Stomach (tissue), 9 donors: ENCODE data around the gene SLC18A2. TPM values are rescaled to one million over a fixed set of nuclear protein-coding genes. Genes with fewer than 3 reads are reported as not detected.
"Not testable (repeated sequence)": the region's sequence is repeated elsewhere in the genome, so short reads cannot be mapped to it uniquely, and the experiment has no call there.

Experiments used
- DNase-seq, 2 donors: peaks; one replicate each; pipeline versions ENCODE4 v3.0.0 to v3.0.0-alpha.2; 2013 to 2019
- H3K27ac ChIP-seq, 5 donors: fragments of 200-600 bp in 4 of 5; sonication (generic) in 4 of 5; one replicate each; pipeline ENCODE4 v1.5.1; 2013 to 2019; ENCODE audit warnings: mild to moderate bottlenecking in 1 of 5, moderate library complexity in 1 of 5
- H3K27me3 ChIP-seq, 3 donors: fragments of 200-600 bp; sonication (generic); one replicate each; pipeline ENCODE4 v1.5.1; 2017 to 2019; ENCODE audit warnings: mixed run types in 1 of 3
- H3K36me3 ChIP-seq, 4 donors: fragments of 200-600 bp; sonication (generic); 1 replicate in 3 of 4; 2 replicates in 1 of 4; pipeline ENCODE4 v1.5.1; 2016 to 2019
- H3K4me1 ChIP-seq, 4 donors: fragments of 200-600 bp; sonication (generic); one replicate each; pipeline ENCODE4 v1.5.1; 2016 to 2019
- H3K4me3 ChIP-seq, 4 donors: fragments of 200-600 bp; sonication (generic) in 3 of 4; one replicate each; pipeline ENCODE4 v1.5.1; 2016 to 2019; ENCODE audit warnings: mild to moderate bottlenecking in 1 of 4
- H3K9me3 ChIP-seq, 4 donors: fragments of 200-600 bp; sonication (generic); one replicate each; pipeline ENCODE4 v1.5.1; 2016 to 2019
- EP300 ChIP-seq: sonication (generic); formaldehyde crosslinking; IDR thresholded peaks from one replicate; pipeline ENCODE4 v1.6.1; 2017; ENCODE audit warnings: antibody characterized with exemption
- POLR2A ChIP-seq, 4 donors: fragments of 450-650 bp; IDR thresholded peaks; one replicate each; pipeline ENCODE4 v1.6.1; 2016; ENCODE audit warnings: antibody characterized with exemption in 4 of 4, control low read depth in 2 of 4, mild to moderate bottlenecking in 1 of 4, moderate library complexity in 1 of 4
- POLR2AphosphoS5 ChIP-seq, 3 donors: sonication (generic); formaldehyde crosslinking; IDR thresholded peaks; one replicate each; pipeline ENCODE4 v1.6.1; 2016; ENCODE audit warnings: antibody characterized with exemption in 3 of 3
- WGBS, 5 donors: extraction: QIAGEN DNeasy Blood & Tissue Kit in 3 of 5; methylation state at CpG; one replicate each; pipeline versions ENCODE4 v1.1.5 to v1.1.7; 2013 to 2018; 5-methylcytosine and 5-hydroxymethylcytosine counted together
- intact Hi-C: fragments of 100-400 bp; cut with DNase I; formaldehyde crosslinking; loops from one replicate; pipeline ENCODE4 v1.15.1; 2023; ENCODE audit warnings: low total_unique reads
- polyA plus RNA-seq, 3 donors: library from polyadenylated mRNA; stranded (reverse); fragments of 200-250 nt; gene quantifications; one replicate each; pipeline ENCODE4 v1.2.3, GENCODE V29; 2013
- total RNA-seq, 5 donors: library from RNA; depleted of rRNA; stranded (reverse); fragments of >200 nt; gene quantifications; one replicate each; pipeline versions ENCODE4 v1.1.0 to v1.2.3, GENCODE V29; 2014 to 2016
- TF ChIP-seq, protein P1 (sequence below), 7 experiments: fragments of 450-650 bp in 4 of 7; fragments of 200-600 bp in 3 of 7; sonication (generic) in 3 of 7; IDR thresholded peaks; one replicate each; pipeline ENCODE4 v1.5.1; 2016 to 2019; ENCODE audit warnings: antibody characterized with exemption in 7 of 7, control low read depth in 2 of 7, mild to moderate bottlenecking in 1 of 7
- donor health status: healthy with polysubstance abuse.
- donor health status: Bipolar disorder and iron deficiency.
- donor health status: healthy.

Gene SLC18A2
- total and polyA plus RNA-seq, 8 donors = 0.43 to 49.6 (median 2.3) TPM; not detected in 1

DNA sequence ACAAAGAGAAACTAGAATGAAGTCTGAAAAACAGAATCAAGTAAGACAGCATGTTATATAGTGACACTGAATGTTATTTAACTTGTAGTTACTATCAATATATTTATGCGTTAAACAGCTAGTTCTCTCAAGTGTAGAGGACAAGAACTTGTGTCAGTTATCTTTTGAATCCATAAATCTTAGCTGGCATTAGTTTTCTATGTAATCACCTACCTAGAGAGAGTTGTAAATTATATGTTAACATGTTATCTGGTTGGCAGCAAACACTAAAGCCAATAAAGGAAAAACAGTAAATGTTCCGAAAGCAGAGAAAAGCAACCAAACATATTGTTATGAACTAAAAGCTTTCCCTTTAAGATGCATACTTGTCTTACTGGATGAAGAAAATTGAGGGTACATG lies 36.8 kb downstream of the SLC18A2 start:
- no peak overlapping the region for H3K27ac ChIP-seq
- 73 to 85% (median 82%) methylated on average over 2 of the region's 2 CpGs for WGBS, 5 donors
- H3K27me3 ChIP-seq = no peaks in the 10 kb centered on the region
- peaks cover 0 to 9% (median 0%) of the 10 kb centered on the region in 4 donors for H3K36me3 ChIP-seq
- no peaks in the 10 kb centered on the region for H3K4me1 ChIP-seq
- DNase-seq = no peak
- TF ChIP-seq POLR2A (IDR thresholded peaks at IDR 0.05) = no peak
- TF ChIP-seq, protein P1, sequence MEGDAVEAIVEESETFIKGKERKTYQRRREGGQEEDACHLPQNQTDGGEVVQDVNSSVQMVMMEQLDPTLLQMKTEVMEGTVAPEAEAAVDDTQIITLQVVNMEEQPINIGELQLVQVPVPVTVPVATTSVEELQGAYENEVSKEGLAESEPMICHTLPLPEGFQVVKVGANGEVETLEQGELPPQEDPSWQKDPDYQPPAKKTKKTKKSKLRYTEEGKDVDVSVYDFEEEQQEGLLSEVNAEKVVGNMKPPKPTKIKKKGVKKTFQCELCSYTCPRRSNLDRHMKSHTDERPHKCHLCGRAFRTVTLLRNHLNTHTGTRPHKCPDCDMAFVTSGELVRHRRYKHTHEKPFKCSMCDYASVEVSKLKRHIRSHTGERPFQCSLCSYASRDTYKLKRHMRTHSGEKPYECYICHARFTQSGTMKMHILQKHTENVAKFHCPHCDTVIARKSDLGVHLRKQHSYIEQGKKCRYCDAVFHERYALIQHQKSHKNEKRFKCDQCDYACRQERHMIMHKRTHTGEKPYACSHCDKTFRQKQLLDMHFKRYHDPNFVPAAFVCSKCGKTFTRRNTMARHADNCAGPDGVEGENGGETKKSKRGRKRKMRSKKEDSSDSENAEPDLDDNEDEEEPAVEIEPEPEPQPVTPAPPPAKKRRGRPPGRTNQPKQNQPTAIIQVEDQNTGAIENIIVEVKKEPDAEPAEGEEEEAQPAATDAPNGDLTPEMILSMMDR (IDR thresholded peaks at IDR 0.05) = no peak
- TF ChIP-seq EP300 = no peak
- no peak for TF ChIP-seq POLR2AphosphoS5 (IDR thresholded peaks at IDR 0.05)
- no peaks in the 10 kb centered on the region for H3K9me3 ChIP-seq
- H3K4me3 ChIP-seq = no peak overlapping the region
- intact Hi-C loops = no loop called here

DNA sequence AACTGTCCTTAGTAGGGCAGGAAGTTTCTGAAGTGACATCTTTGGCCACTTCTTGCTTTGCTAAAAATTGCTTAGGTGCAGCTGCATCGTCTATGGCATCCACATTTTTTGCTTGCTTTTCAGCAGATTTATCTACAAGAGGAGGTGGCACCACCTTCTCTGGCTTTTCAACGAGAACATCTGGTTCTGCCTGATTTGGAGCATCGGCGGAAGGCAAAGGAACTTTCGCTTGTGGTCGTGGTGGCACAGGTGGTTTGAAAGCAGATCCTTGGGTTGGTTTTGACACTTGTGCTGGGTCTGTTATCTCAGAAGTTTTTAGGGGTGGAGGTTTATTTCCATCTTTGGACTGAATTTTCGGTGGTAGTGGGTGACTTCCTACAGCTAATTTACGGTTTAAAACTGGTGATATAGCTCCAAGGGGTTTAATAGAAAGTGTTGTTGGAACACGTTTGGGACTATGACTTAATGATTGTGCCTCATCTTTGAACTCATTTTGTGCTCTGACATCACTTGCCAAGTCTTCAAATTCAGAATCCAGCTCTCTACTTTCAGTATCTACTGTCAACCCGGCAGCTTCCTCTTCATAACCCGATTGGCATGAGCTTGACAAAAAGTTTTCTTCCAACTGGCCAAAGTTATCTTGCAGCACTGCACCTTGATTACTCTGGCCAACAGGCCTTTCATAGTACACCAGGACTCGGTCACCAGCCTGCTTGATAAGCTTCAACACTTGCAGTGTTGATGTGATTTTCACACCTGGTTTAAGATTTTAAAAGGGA lies 44.0 kb downstream of the SLC18A2 start:
- Histone ChIP-seq H3K9me3 (no peaks in the 10 kb centered on the region), H3K4me3 (no peak overlapping the region), H3K36me3 (peaks cover 31 to 72% (median 53%) of the 10 kb centered on the region in 4 donors), H3K4me1 (no peaks in the 10 kb centered on the region), H3K27me3 (no peaks in the 10 kb centered on the region), H3K27ac (no peak overlapping the region)
- WGBS, 5 donors = 86 to 91% (median 87%) methylated on average over 12 of the region's 12 CpGs
- intact Hi-C loops = no loop called here
- DNase-seq = no peak
- TF ChIP-seq POLR2AphosphoS5 (IDR thresholded peaks at IDR 0.05) (no peak), POLR2A (IDR thresholded peaks at IDR 0.05) (no peak), EP300 (no peak)
- TF ChIP-seq, protein P1 (IDR thresholded peaks at IDR 0.05) = no peak

DNA sequence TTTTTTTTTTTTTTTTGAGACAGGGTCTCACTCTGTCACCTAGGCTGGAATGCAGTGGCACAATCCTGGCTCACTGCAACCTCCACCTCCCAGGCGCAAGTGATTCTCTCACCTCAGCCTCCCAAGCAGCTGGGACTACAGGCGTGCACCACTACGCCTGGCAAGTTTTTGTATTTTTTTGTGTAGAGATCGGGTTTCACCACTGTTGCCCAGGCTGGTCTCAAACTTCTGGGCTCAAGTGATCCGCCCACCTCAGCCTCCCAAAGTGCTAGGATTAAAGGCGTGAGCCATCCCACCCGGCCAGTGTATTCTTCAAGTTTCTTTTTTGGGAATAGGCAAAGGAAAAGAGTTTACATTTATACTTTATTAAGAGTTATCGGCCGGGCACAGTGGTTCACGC lies 50.0 kb downstream of the SLC18A2 start:
- H3K4me1 ChIP-seq, H3K4me3 ChIP-seq, DNase-seq, H3K27me3 ChIP-seq, H3K27ac ChIP-seq, H3K9me3 ChIP-seq, intact Hi-C loops: not testable (repeated sequence)
- peaks cover 8 to 37% (median 28%) of the 10 kb centered on the region in 4 donors for H3K36me3 ChIP-seq
- WGBS, 5 donors = 95 to 97% (median 96%) methylated on average over 10 of the region's 10 CpGs

DNA sequence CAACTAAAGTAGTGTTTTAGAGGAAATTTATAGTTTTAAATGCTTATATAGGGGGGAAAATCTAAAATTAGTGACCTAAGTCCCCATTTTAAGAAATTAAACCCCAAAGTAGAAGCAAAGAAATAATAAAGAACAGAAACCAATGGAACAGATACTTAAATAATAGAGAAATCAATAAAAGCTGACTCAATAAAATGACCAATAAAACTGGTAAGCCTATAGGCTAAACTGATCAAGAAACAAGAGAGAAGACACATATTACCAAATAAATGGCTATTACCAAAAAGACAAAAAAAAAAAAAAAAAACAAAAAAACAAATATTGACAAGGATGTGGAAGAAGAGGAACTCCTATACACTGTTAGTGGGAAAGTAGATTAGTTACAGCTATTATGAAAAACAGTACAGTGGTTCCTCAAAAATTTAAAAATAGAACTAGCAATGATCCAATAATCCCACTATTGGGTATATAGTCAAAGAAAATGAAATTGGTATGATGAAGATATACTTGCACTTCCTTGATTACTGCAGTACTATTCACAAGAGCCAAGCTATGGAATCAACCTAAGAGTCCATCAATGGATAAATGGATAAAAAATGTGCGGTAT lies 53.2 kb downstream of the SLC18A2 start:
- TF ChIP-seq POLR2A (IDR thresholded peaks at IDR 0.05) (no peak), POLR2AphosphoS5 (IDR thresholded peaks at IDR 0.05) (no peak), EP300 (no peak)
- TF ChIP-seq, protein P1 (IDR thresholded peaks at IDR 0.05) = no peak
- DNase-seq = no peak
- no peak overlapping the region for H3K4me3 ChIP-seq
- no peaks in the 10 kb centered on the region for H3K9me3 ChIP-seq
- peaks cover 0 to 7% (median 0%) of the 10 kb centered on the region in 4 donors for H3K4me1 ChIP-seq
- H3K36me3 ChIP-seq = peaks cover under 1 to 12% (median 12%) of the 10 kb centered on the region in 4 donors
- 95 to 100% (median 98%) methylated on average over 1 of the region's 1 CpG for WGBS, 5 donors
- no peak overlapping the region for H3K27ac ChIP-seq
- no peaks in the 10 kb centered on the region for H3K27me3 ChIP-seq
- intact Hi-C loops = no loop called here

DNA sequence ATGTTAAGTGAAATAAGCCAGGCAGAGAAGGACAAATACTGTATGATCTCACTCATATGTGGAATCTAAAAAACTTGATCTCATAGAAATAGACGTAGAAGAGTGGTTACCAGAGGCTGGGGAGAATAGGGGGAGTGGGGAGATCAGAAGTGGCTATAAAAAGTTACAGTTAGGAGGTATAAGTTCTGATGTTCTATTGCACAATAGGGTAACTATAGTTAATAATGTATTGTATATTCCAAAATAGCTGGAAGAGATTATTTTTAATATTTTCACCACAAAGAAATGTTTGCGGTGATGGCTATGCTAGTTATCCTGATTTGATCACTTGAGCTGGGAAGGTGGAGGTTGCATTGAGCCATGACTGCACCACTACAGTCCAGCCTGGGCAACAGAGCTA lies 53.8 kb downstream of the SLC18A2 start:
- WGBS, 5 donors = 96 to 99% (median 99%) methylated on average over 2 of the region's 2 CpGs
- no peaks in the 10 kb centered on the region for H3K9me3 ChIP-seq
- no peak for DNase-seq
- H3K4me1 ChIP-seq = peaks cover 0 to 7% (median 0%) of the 10 kb centered on the region in 4 donors
- TF ChIP-seq POLR2A (IDR thresholded peaks at IDR 0.05) (no peak), POLR2AphosphoS5 (IDR thresholded peaks at IDR 0.05) (no peak), EP300 (no peak)
- TF ChIP-seq, protein P1 (IDR thresholded peaks at IDR 0.05) = no peak
- H3K27me3 ChIP-seq = no peaks in the 10 kb centered on the region
- intact Hi-C loops = no loop called here
- H3K27ac ChIP-seq = no peak overlapping the region
- peaks cover 0 to 6% (median 6%) of the 10 kb centered on the region in 4 donors for H3K36me3 ChIP-seq
- no peak overlapping the region for H3K4me3 ChIP-seq
